GM12874 (cell line): ENCODE data around the gene PLEKHM3.

Experiments
- CTCF ChIP-seq: IDR thresholded peaks from 2 replicates; pipeline ENCODE4 v1.5.1; 2011; ENCODE audit warnings: low read depth, mild to moderate bottlenecking, control low read depth, low read length, moderate library complexity; ENCODE audit not compliant: insufficient read depth

PLEKHM3 gene

GRCh38 chr2:207784898-207785297 lies 240.4 kb downstream of the PLEKHM3 start:
- TF ChIP-seq CTCF: no peak

GRCh38 chr2:207783514-207783913 lies 241.8 kb downstream of the PLEKHM3 start:
- no peak for TF ChIP-seq CTCF

GRCh38 chr2:207782238-207783030 lies 242.9 kb downstream of the PLEKHM3 start:
- TF ChIP-seq CTCF: no peak

- no peak for TF ChIP-seq CTCF
These were observed 245.8 kb downstream of the PLEKHM3 start for GRCh38 chr2:207779523-207779922.

GRCh38 chr2:207778298-207778882 lies 246.9 kb downstream of the PLEKHM3 start:
- TF ChIP-seq CTCF: no peak

GRCh38 chr2:207777124-207777523 lies 248.2 kb downstream of the PLEKHM3 start:
- TF ChIP-seq CTCF: no peak

- TF ChIP-seq CTCF: no peak
These were observed 249.9 kb downstream of the PLEKHM3 start for GRCh38 chr2:207775473-207775872.
